ENCODE results near the gene FERD3L.

The FERD3L gene

GRCh38 chr7:19097165-19098055, 47.8 kb downstream of the FERD3L start:
- no peak for FAIRE-seq

DNA sequence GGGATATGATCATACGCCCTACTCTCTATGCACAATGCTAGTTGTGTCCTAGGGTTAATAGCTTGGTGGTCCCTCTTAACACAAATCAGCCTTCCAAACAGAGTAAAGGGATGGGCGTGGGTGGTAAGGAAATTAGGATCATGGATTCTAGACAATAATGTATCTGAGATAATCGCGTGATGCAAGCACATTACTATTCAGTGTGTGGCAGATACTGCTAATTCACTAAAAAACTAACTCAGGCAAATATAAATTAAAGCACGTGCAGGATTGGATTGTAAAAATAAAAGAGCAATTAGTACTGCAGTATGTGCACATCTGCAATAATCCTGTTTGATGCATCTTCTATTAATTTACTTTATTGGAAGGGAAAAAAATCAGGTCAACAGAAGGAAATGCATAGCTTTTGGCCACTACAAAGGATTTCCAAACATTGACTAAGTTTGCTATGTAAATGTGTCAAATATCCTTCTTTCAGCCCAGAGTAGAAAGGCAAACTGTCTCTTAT, 49.8 kb downstream of the FERD3L start:
- no peak for FAIRE-seq
